Esophagus squamous epithelium (tissue), 5 donors: ENCODE measurements around the gene PAEP. TPM values are rescaled to one million over a fixed set of nuclear protein-coding genes. Genes with fewer than 3 reads are reported as not detected.

Experiments
- DNase-seq: peaks from one replicate; lab custom pipeline; 2025; lab: John Stamatoyannopoulos, UW
- H3K27ac ChIP-seq, 4 donors: fragments of 200-600 bp; sonication (generic); one replicate each; pipeline ENCODE4 v1.5.1; 2016 to 2019; ENCODE audit warnings: mild to moderate bottlenecking in 1 of 4
- H3K27me3 ChIP-seq, 4 donors: fragments of 200-600 bp; sonication (generic); 1 replicate in 3 of 4; 2 replicates in 1 of 4; pipeline versions ENCODE4 v1.5.1 to v1.6.0; 2017 to 2021; ENCODE audit warnings: antibody characterized with exemption in 1 of 4
- H3K36me3 ChIP-seq, 3 donors: fragments of 200-600 bp; sonication (generic); one replicate each; pipeline ENCODE4 v1.5.1; 2016 to 2019
- H3K4me1 ChIP-seq, 3 donors: fragments of 200-600 bp; sonication (generic); one replicate each; pipeline ENCODE4 v1.5.1; 2017 to 2019
- H3K4me3 ChIP-seq, 4 donors: fragments of 200-600 bp; sonication (generic); 1 replicate in 3 of 4; 2 replicates in 1 of 4; pipeline ENCODE4 v1.5.1; 2016 to 2019; ENCODE audit warnings: mild to moderate bottlenecking in 2 of 4, moderate library complexity in 1 of 4
- H3K9me3 ChIP-seq, 3 donors: fragments of 200-600 bp; sonication (generic); one replicate each; pipeline ENCODE4 v1.5.1; 2016 to 2019
- CTCF ChIP-seq, 6 experiments: fragments of 450-650 bp in 4 of 6; fragments of 200-600 bp in 2 of 6; sonication (generic) in 2 of 6; IDR thresholded peaks; one replicate each; pipeline ENCODE4 v1.5.1; 2016 to 2019; ENCODE audit warnings: antibody characterized with exemption in 6 of 6, mild to moderate bottlenecking in 4 of 6, moderate library complexity in 4 of 6
- POLR2A ChIP-seq, 4 donors: fragments of 450-650 bp; IDR thresholded peaks; one replicate each; pipeline ENCODE4 v1.6.1; 2017; ENCODE audit warnings: antibody characterized with exemption in 4 of 4, mild to moderate bottlenecking in 4 of 4, moderate library complexity in 3 of 4
- WGBS, 2 donors: methylation state at CpG; one replicate each; pipeline ENCODE4 v1.1.5; 2018; 5-methylcytosine and 5-hydroxymethylcytosine counted together
- intact Hi-C: fragments of 100-400 bp; cut with DNase I; formaldehyde crosslinking; loops from one replicate; pipeline ENCODE4 v1.15.0; 2022
- total RNA-seq, 4 donors: library from RNA; depleted of rRNA; stranded (reverse); fragments of >200 nt; gene quantifications; one replicate each; pipeline ENCODE4 v1.1.0, GENCODE V29; 2016
- donor health status: DM: yes; HTN: yes; CAD: no.

Gene PAEP
- total RNA-seq, 4 donors from 2014 or later, result not detected

- Histone ChIP-seq H3K27me3 (peaks cover 0 to 53% (median 0%) of the 10 kb centered on the region in 4 donors), H3K4me1 (no peaks in the 10 kb centered on the region), H3K4me3 (no peak overlapping the region), H3K27ac (no peak overlapping the region), H3K36me3 (no peaks in the 10 kb centered on the region), H3K9me3 (no peaks in the 10 kb centered on the region)
- intact Hi-C loops, result no loop called here
- WGBS, 2 donors, result 64 to 71% methylated on average over 5 to 8 of the region's 13 CpGs
- TF ChIP-seq POLR2A (IDR thresholded peaks at IDR 0.05) (no peak), CTCF (IDR thresholded peaks at IDR 0.05) (no peak)
- no peak for DNase-seq
These were observed 49.0 kb downstream of the PAEP start for GRCh38 chr9:135610290-135611141.

GRCh38 chr9:135611142-135611874, 49.8 kb downstream of the PAEP start:
- TF ChIP-seq POLR2A (IDR thresholded peaks at IDR 0.05) (no peak), CTCF (IDR thresholded peaks at IDR 0.05) (no peak)
- Histone ChIP-seq H3K4me3 (no peak overlapping the region), H3K27ac (no peak overlapping the region), H3K36me3 (no peaks in the 10 kb centered on the region), H3K9me3 (no peaks in the 10 kb centered on the region), H3K4me1 (no peaks in the 10 kb centered on the region), H3K27me3 (peaks cover 0 to 60% (median 0%) of the 10 kb centered on the region in 4 donors)
- intact Hi-C loops, result no loop called here
- WGBS, 2 donors, result 69 to 100% methylated on average over 2 of the region's 7 CpGs
- no peak for DNase-seq

- H3K27ac ChIP-seq, result no peak overlapping the region
- H3K27me3 ChIP-seq, result peaks cover 0 to 65% (median 0%) of the 10 kb centered on the region in 4 donors
- H3K4me1 ChIP-seq, result no peaks in the 10 kb centered on the region
- intact Hi-C loops, result no loop called here
- WGBS, 2 donors, result 10 to 18% methylated on average over 4 of the region's 4 CpGs
- TF ChIP-seq CTCF (IDR thresholded peaks at IDR 0.05), result no peak
- no peak for TF ChIP-seq POLR2A (IDR thresholded peaks at IDR 0.05)
- no peaks in the 10 kb centered on the region for H3K9me3 ChIP-seq
- no peak overlapping the region for H3K4me3 ChIP-seq
- no peaks in the 10 kb centered on the region for H3K36me3 ChIP-seq
- DNase-seq, result no peak
These were observed 50.3 kb downstream of the PAEP start for GRCh38 chr9:135611875-135612209.

- no peak for DNase-seq
- H3K4me1 ChIP-seq, result no peaks in the 10 kb centered on the region
- H3K4me3 ChIP-seq, result no peak overlapping the region
- H3K36me3 ChIP-seq, result no peaks in the 10 kb centered on the region
- no peaks in the 10 kb centered on the region for H3K9me3 ChIP-seq
- no peak for TF ChIP-seq POLR2A (IDR thresholded peaks at IDR 0.05)
- no peak for TF ChIP-seq CTCF (IDR thresholded peaks at IDR 0.05)
- no peak overlapping the region for H3K27ac ChIP-seq
- intact Hi-C loops, result no loop called here
- WGBS, 2 donors, result 20 to 30% methylated on average over 2 to 4 of the region's 8 CpGs
- H3K27me3 ChIP-seq, result peaks cover 0 to 71% (median 0%) of the 10 kb centered on the region in 4 donors
These were observed 50.9 kb downstream of the PAEP start for GRCh38 chr9:135612437-135612836.
